Measurements from ENCODE around the gene SYT14. TPM values are rescaled to one million over a fixed set of nuclear protein-coding genes. Genes with fewer than 3 reads are reported as not detected.

SYT14 gene
- total RNA-seq, 1 experiment from 2014 or later, result 0.07 TPM

DNA sequence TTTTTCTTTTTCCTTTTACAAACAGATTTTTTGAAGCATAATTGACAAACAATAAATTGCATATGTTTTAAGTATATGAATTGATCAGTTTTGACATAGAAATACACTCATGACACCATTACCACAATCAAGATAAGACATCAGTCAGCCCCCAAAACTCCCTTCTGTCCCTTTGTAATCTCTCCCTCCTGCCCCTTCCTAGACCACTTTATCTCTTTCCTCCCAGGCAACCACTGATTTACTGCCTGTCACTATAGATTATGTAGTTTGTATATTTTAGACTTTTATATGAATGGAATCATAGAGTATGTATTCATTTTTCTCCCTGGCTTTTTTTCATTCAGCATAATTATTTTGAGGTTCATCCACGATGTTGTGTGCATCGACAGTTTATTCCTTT, 6.9 kb upstream of the SYT14 start:
- ChIA-PET CTCF (no interaction called here), POLR2A (no interaction called here), RAD21 (ENCODE audit: low non-redundant PET in 1 of 2, low total read pairs in 2 of 2, uncharacterized antibody in 2 of 2, unreplicated experiment in 2 of 2) (no interaction called here)
- Histone ChIP-seq H2AFZ (ENCODE audit: low read depth, low read length, poor library complexity, severe bottlenecking) (no peak overlapping the region), H3K9ac (ENCODE audit: low read length) (no peak overlapping the region), H3K4me2 (ENCODE audit: low read length) (no peak overlapping the region), H3K4me3 (replicated peaks in 1 of 2; ENCODE audit: low read depth in 1 of 2, low read length in 2 of 2) (no peak overlapping the region), H4K20me1 (ENCODE audit: insufficient read depth) (no peaks in the 10 kb centered on the region), H3K27me3 (ENCODE audit: insufficient read depth, low read length) (peaks cover 41% of the 10 kb centered on the region), H3K27ac (ENCODE audit: low read depth, low read length) (no peak overlapping the region), H3K36me3 (ENCODE audit: control insufficient read depth in 1 of 2, insufficient read depth in 2 of 2, low read length in 2 of 2) (no peaks in the 10 kb centered on the region), H3K9me2 (ENCODE audit: insufficient read depth) (no peaks in the 10 kb centered on the region), H3K79me2 (ENCODE audit: insufficient read depth, low read length) (no peaks in the 10 kb centered on the region), H3K4me1 (ENCODE audit: control insufficient read depth in 1 of 2, insufficient read depth in 2 of 2, low read length in 2 of 2) (no peaks in the 10 kb centered on the region), H3K9me3 (ENCODE audit: control insufficient read depth in 1 of 2, insufficient read depth in 1 of 2, low read depth in 1 of 2, low read length in 2 of 2) (no peaks in the 10 kb centered on the region)
- TF ChIP-seq POLR2AphosphoS5 (IDR thresholded peaks at IDR 0.05; ENCODE audit: low read depth, low read length) (no peak), SRF (IDR thresholded peaks at IDR 0.05; ENCODE audit: low read depth) (no peak), ZFX (IDR thresholded peaks at IDR 0.05) (no peak), CBX3 (IDR thresholded peaks at IDR 0.05; ENCODE audit: low read depth) (no peak), TCF7L2 (IDR thresholded peaks at IDR 0.05; ENCODE audit: borderline replicate concordance, extremely low read depth, insufficient read depth, insufficient read length) (no peak), ELF1 (IDR thresholded peaks at IDR 0.05; ENCODE audit: borderline replicate concordance, low read depth) (no peak), SP1 (IDR thresholded peaks at IDR 0.05; ENCODE audit: low read depth) (no peak), EZH2phosphoT487 (IDR thresholded peaks at IDR 0.05; ENCODE audit: borderline replicate concordance) (no peak), YY1 (IDR thresholded peaks at IDR 0.05; ENCODE audit: extremely low read depth, insufficient replicate concordance, low read depth, low read length) (no peak), EGR1 (IDR thresholded peaks at IDR 0.05; ENCODE audit: low read depth) (no peak), RAD21 (IDR thresholded peaks at IDR 0.05; ENCODE audit: low read depth) (no peak)
- TF ChIP-seq, protein P1, sequence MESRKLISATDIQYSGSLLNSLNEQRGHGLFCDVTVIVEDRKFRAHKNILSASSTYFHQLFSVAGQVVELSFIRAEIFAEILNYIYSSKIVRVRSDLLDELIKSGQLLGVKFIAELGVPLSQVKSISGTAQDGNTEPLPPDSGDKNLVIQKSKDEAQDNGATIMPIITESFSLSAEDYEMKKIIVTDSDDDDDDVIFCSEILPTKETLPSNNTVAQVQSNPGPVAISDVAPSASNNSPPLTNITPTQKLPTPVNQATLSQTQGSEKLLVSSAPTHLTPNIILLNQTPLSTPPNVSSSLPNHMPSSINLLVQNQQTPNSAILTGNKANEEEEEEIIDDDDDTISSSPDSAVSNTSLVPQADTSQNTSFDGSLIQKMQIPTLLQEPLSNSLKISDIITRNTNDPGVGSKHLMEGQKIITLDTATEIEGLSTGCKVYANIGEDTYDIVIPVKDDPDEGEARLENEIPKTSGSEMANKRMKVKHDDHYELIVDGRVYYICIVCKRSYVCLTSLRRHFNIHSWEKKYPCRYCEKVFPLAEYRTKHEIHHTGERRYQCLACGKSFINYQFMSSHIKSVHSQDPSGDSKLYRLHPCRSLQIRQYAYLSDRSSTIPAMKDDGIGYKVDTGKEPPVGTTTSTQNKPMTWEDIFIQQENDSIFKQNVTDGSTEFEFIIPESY (IDR thresholded peaks at IDR 0.05; ENCODE audit: extremely low read depth, insufficient replicate concordance, low read length), result no peak
- TF ChIP-seq, protein P2, sequence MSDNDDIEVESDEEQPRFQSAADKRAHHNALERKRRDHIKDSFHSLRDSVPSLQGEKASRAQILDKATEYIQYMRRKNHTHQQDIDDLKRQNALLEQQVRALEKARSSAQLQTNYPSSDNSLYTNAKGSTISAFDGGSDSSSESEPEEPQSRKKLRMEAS (IDR thresholded peaks at IDR 0.05), result no peak
- TF ChIP-seq, protein P3, sequence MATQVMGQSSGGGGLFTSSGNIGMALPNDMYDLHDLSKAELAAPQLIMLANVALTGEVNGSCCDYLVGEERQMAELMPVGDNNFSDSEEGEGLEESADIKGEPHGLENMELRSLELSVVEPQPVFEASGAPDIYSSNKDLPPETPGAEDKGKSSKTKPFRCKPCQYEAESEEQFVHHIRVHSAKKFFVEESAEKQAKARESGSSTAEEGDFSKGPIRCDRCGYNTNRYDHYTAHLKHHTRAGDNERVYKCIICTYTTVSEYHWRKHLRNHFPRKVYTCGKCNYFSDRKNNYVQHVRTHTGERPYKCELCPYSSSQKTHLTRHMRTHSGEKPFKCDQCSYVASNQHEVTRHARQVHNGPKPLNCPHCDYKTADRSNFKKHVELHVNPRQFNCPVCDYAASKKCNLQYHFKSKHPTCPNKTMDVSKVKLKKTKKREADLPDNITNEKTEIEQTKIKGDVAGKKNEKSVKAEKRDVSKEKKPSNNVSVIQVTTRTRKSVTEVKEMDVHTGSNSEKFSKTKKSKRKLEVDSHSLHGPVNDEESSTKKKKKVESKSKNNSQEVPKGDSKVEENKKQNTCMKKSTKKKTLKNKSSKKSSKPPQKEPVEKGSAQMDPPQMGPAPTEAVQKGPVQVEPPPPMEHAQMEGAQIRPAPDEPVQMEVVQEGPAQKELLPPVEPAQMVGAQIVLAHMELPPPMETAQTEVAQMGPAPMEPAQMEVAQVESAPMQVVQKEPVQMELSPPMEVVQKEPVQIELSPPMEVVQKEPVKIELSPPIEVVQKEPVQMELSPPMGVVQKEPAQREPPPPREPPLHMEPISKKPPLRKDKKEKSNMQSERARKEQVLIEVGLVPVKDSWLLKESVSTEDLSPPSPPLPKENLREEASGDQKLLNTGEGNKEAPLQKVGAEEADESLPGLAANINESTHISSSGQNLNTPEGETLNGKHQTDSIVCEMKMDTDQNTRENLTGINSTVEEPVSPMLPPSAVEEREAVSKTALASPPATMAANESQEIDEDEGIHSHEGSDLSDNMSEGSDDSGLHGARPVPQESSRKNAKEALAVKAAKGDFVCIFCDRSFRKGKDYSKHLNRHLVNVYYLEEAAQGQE (IDR thresholded peaks at IDR 0.05; ENCODE audit: low read depth), result no peak
- no peak for DNase-seq (ENCODE audit: low read depth, low spot score)
- no TSS peak for BruUV-seq (replicated peaks)
- intact Hi-C loops (cut with micrococcal nuclease), result no loop called here
- no peak for ATAC-seq

Measured in HCT116 (cell line).